IPS-15b (cell line): Measurements from ENCODE around the gene BRMS1.

ENCODE experiments used
- H3K27me3 ChIP-seq: one replicate; pipeline ENCODE4 v1.6.1; 2013; ENCODE audit warnings: low read length; ENCODE audit not compliant: control insufficient read depth, insufficient read depth
- H3K36me3 ChIP-seq: one replicate; pipeline ENCODE4 v1.6.1; 2013; ENCODE audit warnings: low read length; ENCODE audit not compliant: control insufficient read depth, insufficient read depth
- H3K4me1 ChIP-seq: one replicate; pipeline ENCODE4 v1.6.1; 2013; ENCODE audit warnings: mild to moderate bottlenecking, low read length; ENCODE audit not compliant: control insufficient read depth, insufficient read depth
- H3K4me3 ChIP-seq: one replicate; pipeline ENCODE4 v1.5.1; 2013; ENCODE audit warnings: low read depth, low read length
- H3K9ac ChIP-seq: one replicate; pipeline ENCODE4 v1.6.1; 2013; ENCODE audit warnings: low read depth, mild to moderate bottlenecking, low read length
- H3K9me3 ChIP-seq: one replicate; pipeline ENCODE4 v1.6.1; 2013; ENCODE audit warnings: mild to moderate bottlenecking, low read length; ENCODE audit not compliant: control insufficient read depth, insufficient read depth

Gene BRMS1

GRCh38 chr11:66288671-66289547, 56.0 kb downstream of the BRMS1 start, which contains the start of gene YIF1A:
YIF1A (minus strand) TSS chr11:66289143; CDS start chr11:66288985, 158 bp downstream.
- Histone ChIP-seq H3K36me3 (peaks cover 18% of the 10 kb centered on the region), H3K4me3 (peak within 1 kb of the TSS; percentile 94), H3K9ac (peak within 1 kb of the TSS; percentile 89), H3K9me3 (no peaks in the 10 kb centered on the region), H3K4me1 (no peaks in the 10 kb centered on the region), H3K27me3 (peaks cover 24% of the 10 kb centered on the region)

- H3K9me3 ChIP-seq: no peaks in the 10 kb centered on the region
- H3K4me3 ChIP-seq: peak overlapping the region; percentile 94
- H3K27me3 ChIP-seq: peaks cover 22% of the 10 kb centered on the region
- H3K9ac ChIP-seq: peak overlapping the region; percentile 89
- H3K4me1 ChIP-seq: no peaks in the 10 kb centered on the region
- H3K36me3 ChIP-seq: peaks cover 18% of the 10 kb centered on the region
Observed at GRCh38 chr11:66287889-66288670, 56.8 kb downstream of the BRMS1 start.
